CD4-positive, alpha-beta T cell treated with Interleukin-4 for 1 hour (primary cell): ENCODE data around the gene IQCF2.
"Not testable (repeated sequence)": the region's sequence is repeated elsewhere in the genome, so short reads cannot be mapped to it uniquely, and the experiment has no call there.

ENCODE experiments used
- DNase-seq, 2 donors: peaks; one replicate each; pipeline ENCODE4 v3.0.0-alpha.2; 2020 to 2022

The IQCF2 gene

GRCh38 chr3:51879937-51880336, 18.5 kb downstream of the IQCF2 start:
- no peak for DNase-seq

GRCh38 chr3:51886447-51886846, 25.0 kb downstream of the IQCF2 start:
- no peak for DNase-seq

- DNase-seq: no peak
Observed at GRCh38 chr3:51887620-51888019, 26.2 kb downstream of the IQCF2 start.

- DNase-seq: no peak
Observed at GRCh38 chr3:51888463-51889105, 27.2 kb downstream of the IQCF2 start.

GRCh38 chr3:51891242-51892039, 30.0 kb downstream of the IQCF2 start:
- no peak for DNase-seq

GRCh38 chr3:51894391-51894790, 33.0 kb downstream of the IQCF2 start:
- DNase-seq: no peak

- no peak for DNase-seq
Observed at GRCh38 chr3:51894939-51895338, 33.5 kb downstream of the IQCF2 start.

GRCh38 chr3:51896607-51897305, 35.3 kb downstream of the IQCF2 start:
- no peak for DNase-seq

GRCh38 chr3:51897391-51897790, 36.0 kb downstream of the IQCF2 start:
- no peak for DNase-seq

GRCh38 chr3:51900043-51900442, 38.6 kb downstream of the IQCF2 start:
- not testable (repeated sequence) for DNase-seq

GRCh38 chr3:51902361-51902760, 40.9 kb downstream of the IQCF2 start:
- DNase-seq: not testable (repeated sequence)

GRCh38 chr3:51904034-51904823, 42.8 kb downstream of the IQCF2 start:
- no peak for DNase-seq

GRCh38 chr3:51908026-51908425, 46.6 kb downstream of the IQCF2 start:
- DNase-seq: no peak
